GM12878 (cell line): ENCODE measurements around the gene LONP1. TPM values are rescaled to one million over a fixed set of nuclear protein-coding genes. Genes with fewer than 3 reads are reported as not detected.

Source experiments
- ATAC-seq: fragments of 200-7000 bp; cut with Tn5 transposase; 3 replicates; pipeline ENCODE4 v1.9.1; 2020; ENCODE audit warnings: mild to moderate bottlenecking, moderate library complexity
- BruUV-seq: library from RNA; stranded (reverse); fragments of 400-500 nt; replicated peaks from 2 replicates; lab custom pipeline; 2021; lab: Mats Ljungman, UMichigan
- CTCF ChIA-PET: fragments of 300-600 bp; sonication (Branson Sonifier 250); formaldehyde crosslinking; extraction: SDS; loops from one replicate; lab custom pipeline; 2021; ENCODE audit warnings: inconsistent platforms; lab: Yijun Ruan, JAX
- POLR2A ChIA-PET: fragments of 350-600 bp; formaldehyde crosslinking; extraction: SDS; loops from one replicate; lab custom pipeline; 2021; ENCODE audit warnings: inconsistent platforms; lab: Charles Lee
- RAD21 ChIA-PET: fragments of 300-600 bp; sonication (Branson Sonifier 250); formaldehyde crosslinking; loops from one replicate; lab custom pipeline; 2023; ENCODE audit warnings: antibody characterized with exemption; ENCODE audit not compliant: unreplicated experiment; lab: Charles Lee
- SMC1A ChIA-PET: fragments of 300-600 bp; sonication (Branson Sonifier 250); formaldehyde crosslinking; loops from one replicate; lab custom pipeline; 2023; ENCODE audit not compliant: unreplicated experiment, uncharacterized antibody; lab: Charles Lee
- DNase-seq: peaks from one replicate; pipeline ENCODE4 v3.0.0-alpha.2; 2011; ENCODE audit warnings: low read depth, low spot score
- FAIRE-seq: peaks from 3 replicates; lab custom pipeline; 2011; peaks lifted over from hg19 to GRCh38; lab: Jason Lieb, UNC
- H2AFZ ChIP-seq: 2 replicates; pipeline ENCODE4 v1.6.0; 2011; ENCODE audit warnings: low read depth, low read length, control low read depth; ENCODE audit not compliant: control insufficient read depth
- H3K27ac ChIP-seq: 2 replicates; pipeline ENCODE4 v1.5.1; 2011; ENCODE audit warnings: control low read depth; ENCODE audit not compliant: control insufficient read depth, insufficient read depth
- H3K27me3 ChIP-seq, 2 experiments: replicated peaks in 1 of 2; 2 replicates each; pipeline versions ENCODE4 v1.6.0 to v1.6.1; 2011; ENCODE audit warnings: low read length in 1 of 2; ENCODE audit not compliant: control insufficient read depth in 2 of 2, insufficient read depth in 2 of 2
- H3K36me3 ChIP-seq, 2 experiments: 2 replicates each; pipeline ENCODE4 v1.5.1; 2011; ENCODE audit warnings: low read length in 1 of 2; ENCODE audit not compliant: control insufficient read depth in 2 of 2, insufficient read depth in 2 of 2
- H3K4me1 ChIP-seq: 2 replicates; pipeline ENCODE4 v1.6.1; 2011; ENCODE audit warnings: mild to moderate bottlenecking, low read length, moderate library complexity, mixed read lengths; ENCODE audit not compliant: control insufficient read depth, insufficient read depth
- H3K4me2 ChIP-seq: 2 replicates; pipeline ENCODE4 v1.6.0; 2011; ENCODE audit warnings: control low read depth; ENCODE audit not compliant: control insufficient read depth, insufficient read depth
- H3K4me3 ChIP-seq: fragments of 200-600 bp; sonication (generic); 2 replicates; pipeline ENCODE4 v1.5.1; 2016
- H3K79me2 ChIP-seq: 2 replicates; pipeline ENCODE4 v1.6.0; 2011; ENCODE audit warnings: low read length; ENCODE audit not compliant: control insufficient read depth, insufficient read depth
- H3K9ac ChIP-seq: 2 replicates; pipeline ENCODE4 v1.8.0; 2011; ENCODE audit warnings: low read length, control low read depth, mixed read lengths; ENCODE audit not compliant: control insufficient read depth, insufficient read depth
- H3K9me3 ChIP-seq: replicated peaks from 3 replicates; pipeline ENCODE4 v1.5.1; 2011; ENCODE audit warnings: mild to moderate bottlenecking, low read length; ENCODE audit not compliant: control insufficient read depth, insufficient read depth
- H4K20me1 ChIP-seq: 2 replicates; pipeline ENCODE4 v1.6.0; 2011; ENCODE audit not compliant: control insufficient read depth, insufficient read depth
- CHD2 ChIP-seq: IDR thresholded peaks from 2 replicates; pipeline ENCODE4 v1.6.1; 2011; ENCODE audit warnings: low read depth, low read length, improper control_type of control experiment, borderline replicate concordance
- E4F1 ChIP-seq: fragments of 450-650 bp; IDR thresholded peaks from 2 replicates; pipeline ENCODE4 v1.6.1; 2018; ENCODE audit warnings: borderline replicate concordance, mild to moderate bottlenecking; ENCODE audit not compliant: partially characterized antibody
- GABPA ChIP-seq: IDR thresholded peaks from 2 replicates; pipeline ENCODE4 v1.6.1; 2014; ENCODE audit warnings: antibody characterized with exemption, low read depth, mild to moderate bottlenecking, inconsistent platforms
- POU2F2 ChIP-seq: IDR thresholded peaks from 3 replicates; pipeline ENCODE4 v1.6.1; 2011; ENCODE audit warnings: low read depth, mild to moderate bottlenecking, low read length, borderline replicate concordance
- RAD51 ChIP-seq: fragments of 450-650 bp; IDR thresholded peaks from 2 replicates; pipeline ENCODE4 v1.6.1; 2016; ENCODE audit warnings: moderate library complexity, mild to moderate bottlenecking, inconsistent platforms
- RELA ChIP-seq: fragments of 450-650 bp; IDR thresholded peaks from 2 replicates; pipeline ENCODE4 v1.8.0; 2014; ENCODE audit warnings: borderline replicate concordance; ENCODE audit not compliant: partially characterized antibody
- SKIL ChIP-seq: fragments of 450-650 bp; IDR thresholded peaks from 2 replicates; pipeline ENCODE4 v1.6.1; 2017; ENCODE audit warnings: mild to moderate bottlenecking, low read depth, inconsistent platforms; ENCODE audit not compliant: poor library complexity, severe bottlenecking
- TARDBP ChIP-seq: IDR thresholded peaks from 2 replicates; pipeline ENCODE4 v1.6.1; 2016; ENCODE audit warnings: borderline replicate concordance
- YY1 ChIP-seq: IDR thresholded peaks from 2 replicates; pipeline ENCODE4 v1.6.1; 2011; ENCODE audit warnings: low read depth, mild to moderate bottlenecking, low read length
- ZNF217 ChIP-seq: fragments of 450-650 bp; IDR thresholded peaks from 2 replicates; pipeline ENCODE4 v1.6.1; 2017; ENCODE audit warnings: antibody characterized with exemption, mild to moderate bottlenecking
- WGBS: methylation state at CpG from one replicate; pipeline ENCODE4 v1.1.6; 2016; ENCODE audit warnings: low lambda C conversion rate; ENCODE audit not compliant: insufficient replicate concordance, insufficient coverage; ENCODE audit errors: missing lambda C conversion rate; 5-methylcytosine and 5-hydroxymethylcytosine counted together
- in situ Hi-C: fragments of 300-500 bp; cut with MboI; formaldehyde crosslinking; loops from 9 replicates; pipeline ENCODE4 v1.14.3; 2018; ENCODE audit warnings: mixed read lengths
- intact Hi-C: fragments of 100-400 bp; cut with micrococcal nuclease; formaldehyde crosslinking; loops from one replicate; pipeline ENCODE4 v1.14.2; 2022; ENCODE audit not compliant: unreplicated experiment
- polyA plus RNA-seq, 11 experiments: library from polyadenylated mRNA; depleted of rRNA in 4 of 11; unstranded in 6 of 11; stranded (reverse) in 5 of 11; fragments of >200 nt; fragmentation: Nextera tagmentation in 4 of 11; fragmentation: Illumina TruSeq in 1 of 11; extraction: Ambion mirVana in 4 of 11; extraction: Trizol in 1 of 11; gene quantifications; 1 replicate in 1 of 11; 2 replicates in 10 of 11; pipeline versions ENCODE4 v1.2.1 to v1.2.3, GENCODE V29; 2011 to 2016; ENCODE audit warnings: inconsistent platforms in 2 of 11, missing spikeins in 2 of 11, low read depth in 1 of 11
- total RNA-seq, 4 experiments: library from RNA; depleted of rRNA in 3 of 4; stranded (reverse); fragments of >200 nt in 3 of 4; fragmentation: Illumina TruSeq in 1 of 4; extraction: Trizol in 1 of 4; gene quantifications; 2 replicates each; pipeline versions ENCODE4 v1.2.1 to v1.2.3, GENCODE V29; 2013 to 2021

Gene LONP1
- total and polyA plus RNA-seq, 10 of the 15 experiments (the other 5 are each of a cell fraction or from before 2014, with no cell fraction given): 0.61 to 136 (median 59.5) TPM

- 98% methylated on average over 17 of the region's 17 CpGs for WGBS
- no TSS peak for BruUV-seq
- Histone ChIP-seq H3K27ac (no peak overlapping the region), H3K27me3 (no peaks in the 10 kb centered on the region), H3K4me1 (peaks cover 3% of the 10 kb centered on the region; the same call in 1 of the 2 replicates), H3K4me3 (no peak overlapping the region), H3K9me3 (no peaks in the 10 kb centered on the region), H4K20me1 (no peaks in the 10 kb centered on the region; the same call in 1 of the 2 replicates), H3K79me2 (no peaks in the 10 kb centered on the region), H3K9ac (no peak overlapping the region), H3K36me3 (peaks cover 36 to 47% of the 10 kb centered on the region in 2 experiments), H3K4me2 (no peak overlapping the region), H2AFZ (no peak overlapping the region)
- ChIA-PET POLR2A (no interaction called here), CTCF (no interaction called here), RAD21 (no interaction called here), SMC1A (no interaction called here)
- in situ Hi-C loops (no loop called here), intact Hi-C loops (no loop called here)
- no peak for DNase-seq
- no peak for ATAC-seq
- FAIRE-seq: no peak
- TF ChIP-seq CHD2 (no peak), RELA (no peak), SKIL (no peak), GABPA (no peak), YY1 (no peak), E4F1 (no peak), RAD51 (no peak), POU2F2 (no peak), TARDBP (no peak), ZNF217 (no peak)
Observed at GRCh38 chr19:5663904-5664303, 56.0 kb downstream of the LONP1 start.
